ENCODE data around the gene CCDC73. TPM values are rescaled to one million over a fixed set of nuclear protein-coding genes. Genes with fewer than 3 reads are reported as not detected.

CCDC73 gene
- total RNA-seq, 1 experiment from 2014 or later: 0.04 TPM

DNA sequence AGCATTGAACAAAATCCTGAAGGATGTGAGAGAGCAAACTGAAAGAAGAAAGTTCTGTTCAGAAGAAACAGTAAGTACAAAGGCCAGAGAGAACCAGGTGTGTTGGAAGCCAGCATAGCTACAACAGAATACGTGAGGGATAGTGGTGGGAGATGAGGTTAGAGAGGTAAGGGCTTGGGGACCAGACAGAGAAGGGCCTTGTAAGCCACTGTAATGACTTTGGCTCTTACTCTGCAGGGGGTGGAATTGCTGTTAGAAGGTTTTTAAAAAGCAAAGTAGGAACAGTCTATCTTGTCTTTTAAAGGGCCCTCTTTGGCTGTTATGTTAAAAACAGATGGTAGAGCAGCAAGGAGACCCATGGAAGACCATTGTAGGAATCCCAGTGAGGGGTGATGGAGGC lies 39.5 kb upstream of the CCDC73 start:
- no TSS peak for BruUV-seq (replicated peaks)
- no peaks in the 10 kb centered on the region for H3K9me3 ChIP-seq (ENCODE audit: low read length)
- no peak overlapping the region for H3K9ac ChIP-seq (ENCODE audit: low read length)
- H3K27ac ChIP-seq (ENCODE audit: low read length): no peak overlapping the region
- ATAC-seq (no peak), DNase-seq (no peak)
- no peaks in the 10 kb centered on the region for H4K20me1 ChIP-seq (ENCODE audit: low read length)
- intact Hi-C loops (cut with micrococcal nuclease): no loop called here
- H3K9me2 ChIP-seq (replicated peaks; ENCODE audit: low read length): no peaks in the 10 kb centered on the region
- peaks cover 8% of the 10 kb centered on the region for H3K36me3 ChIP-seq (ENCODE audit: low read depth, low read length)
- TF ChIP-seq, protein P1, sequence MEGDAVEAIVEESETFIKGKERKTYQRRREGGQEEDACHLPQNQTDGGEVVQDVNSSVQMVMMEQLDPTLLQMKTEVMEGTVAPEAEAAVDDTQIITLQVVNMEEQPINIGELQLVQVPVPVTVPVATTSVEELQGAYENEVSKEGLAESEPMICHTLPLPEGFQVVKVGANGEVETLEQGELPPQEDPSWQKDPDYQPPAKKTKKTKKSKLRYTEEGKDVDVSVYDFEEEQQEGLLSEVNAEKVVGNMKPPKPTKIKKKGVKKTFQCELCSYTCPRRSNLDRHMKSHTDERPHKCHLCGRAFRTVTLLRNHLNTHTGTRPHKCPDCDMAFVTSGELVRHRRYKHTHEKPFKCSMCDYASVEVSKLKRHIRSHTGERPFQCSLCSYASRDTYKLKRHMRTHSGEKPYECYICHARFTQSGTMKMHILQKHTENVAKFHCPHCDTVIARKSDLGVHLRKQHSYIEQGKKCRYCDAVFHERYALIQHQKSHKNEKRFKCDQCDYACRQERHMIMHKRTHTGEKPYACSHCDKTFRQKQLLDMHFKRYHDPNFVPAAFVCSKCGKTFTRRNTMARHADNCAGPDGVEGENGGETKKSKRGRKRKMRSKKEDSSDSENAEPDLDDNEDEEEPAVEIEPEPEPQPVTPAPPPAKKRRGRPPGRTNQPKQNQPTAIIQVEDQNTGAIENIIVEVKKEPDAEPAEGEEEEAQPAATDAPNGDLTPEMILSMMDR (conservative IDR thresholded peaks at IDR 0.05; ENCODE audit: low read depth, low read length): no peak
- TF ChIP-seq EZH2phosphoT487 (IDR thresholded peaks at IDR 0.05; ENCODE audit: borderline replicate concordance, low read length) (no peak), EZH2 (IDR thresholded peaks at IDR 0.05; ENCODE audit: low read length, unreplicated experiment) (no peak)
- H3K4me1 ChIP-seq (ENCODE audit: insufficient read depth, low read length): peaks cover 31% of the 10 kb centered on the region
- H3K4me2 ChIP-seq (ENCODE audit: low read length): no peak overlapping the region
- H3F3A ChIP-seq (ENCODE audit: low read length, unreplicated experiment): no peaks in the 10 kb centered on the region
- ChIA-PET CTCF (no interaction called here), POLR2A (ENCODE audit: unreplicated experiment) (no interaction called here)
- no peaks in the 10 kb centered on the region for H3K27me3 ChIP-seq (ENCODE audit: low read length)
- no peak overlapping the region for H3K4me3 ChIP-seq (ENCODE audit: low read length)
- H3K79me2 ChIP-seq (ENCODE audit: low read length): peaks cover 35% of the 10 kb centered on the region
- H2AFZ ChIP-seq (ENCODE audit: low read length): no peak overlapping the region

DNA sequence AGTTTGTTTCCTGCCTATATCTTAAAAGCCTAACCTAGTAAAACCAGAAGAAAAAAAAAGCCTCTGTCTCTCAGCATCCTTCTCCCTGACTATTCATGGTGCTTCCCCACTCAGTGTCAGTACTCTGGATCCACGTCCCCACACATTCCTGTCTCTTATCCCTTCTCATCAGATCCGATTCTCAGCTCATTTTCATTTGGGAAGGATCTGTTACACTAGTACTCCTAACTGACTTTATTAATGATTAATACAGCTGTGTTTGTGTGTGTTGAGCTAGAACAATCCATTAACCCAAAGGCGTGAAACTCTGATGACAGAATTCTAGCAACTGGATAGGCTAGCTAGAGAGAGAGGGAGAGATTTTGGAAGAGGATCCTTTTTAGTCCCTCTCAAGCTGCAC lies 36.8 kb upstream of the CCDC73 start:
- no peak for ATAC-seq
- no peaks in the 10 kb centered on the region for H4K20me1 ChIP-seq (ENCODE audit: low read length)
- TF ChIP-seq EZH2phosphoT487 (IDR thresholded peaks at IDR 0.05; ENCODE audit: borderline replicate concordance, low read length) (no peak), EZH2 (IDR thresholded peaks at IDR 0.05; ENCODE audit: low read length, unreplicated experiment) (no peak)
- TF ChIP-seq, protein P1 (conservative IDR thresholded peaks at IDR 0.05; ENCODE audit: low read depth, low read length): no peak
- intact Hi-C loops (cut with micrococcal nuclease): no loop called here
- peaks cover 4% of the 10 kb centered on the region; the same call in 1 of the 2 replicates for H3K36me3 ChIP-seq (ENCODE audit: low read depth, low read length)
- no peaks in the 10 kb centered on the region for H3F3A ChIP-seq (ENCODE audit: low read length, unreplicated experiment)
- H3K9me3 ChIP-seq (ENCODE audit: low read length): no peaks in the 10 kb centered on the region
- H3K27me3 ChIP-seq (ENCODE audit: low read length): no peaks in the 10 kb centered on the region
- POLR2A ChIA-PET (ENCODE audit: unreplicated experiment): interaction anchor here (0.5 kb wide), 1 partner anchor 905 kb away, joined by 5 read pairs; no protein-coding TSS in a partner anchor
- peak overlapping the region; percentile 85 for H3K4me3 ChIP-seq (ENCODE audit: low read length)
- CTCF ChIA-PET: no interaction called here
- peak overlapping the region; percentile 91; the same call in 1 of the 2 replicates for H3K9ac ChIP-seq (ENCODE audit: low read length)
- no peaks in the 10 kb centered on the region for H3K9me2 ChIP-seq (replicated peaks; ENCODE audit: low read length)
- H3K4me1 ChIP-seq (ENCODE audit: insufficient read depth, low read length): peaks cover 19% of the 10 kb centered on the region
- no peak overlapping the region for H2AFZ ChIP-seq (ENCODE audit: low read length)
- H3K79me2 ChIP-seq (ENCODE audit: low read length): peaks cover 31% of the 10 kb centered on the region
- no TSS peak for BruUV-seq (replicated peaks)
- H3K27ac ChIP-seq (ENCODE audit: low read length): no peak overlapping the region
- DNase-seq: no peak
- peak overlapping the region; percentile 99 for H3K4me2 ChIP-seq (ENCODE audit: low read length)

DNA sequence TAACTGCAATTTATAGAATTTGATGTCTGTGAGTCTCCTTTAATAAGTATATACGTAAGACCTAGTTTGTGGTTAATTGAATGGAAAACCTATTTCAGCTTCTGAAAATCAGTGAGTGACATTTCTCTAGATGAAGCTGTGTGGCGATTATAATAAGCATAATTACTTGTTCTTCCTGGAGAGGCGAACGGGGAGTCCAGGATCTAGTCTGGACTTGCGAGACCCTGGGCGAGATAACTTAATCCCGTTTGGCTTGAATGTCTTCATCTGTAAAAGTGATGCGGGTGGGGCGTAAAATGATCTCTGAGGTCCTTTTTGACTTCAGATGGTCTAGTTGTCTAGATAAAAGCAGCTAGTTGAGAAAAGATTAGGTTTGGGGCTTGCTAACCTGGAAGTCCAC lies 36.3 kb upstream of the CCDC73 start:
- DNase-seq (no peak), ATAC-seq (no peak)
- H3K4me2 ChIP-seq (ENCODE audit: low read length): peak overlapping the region; percentile 99
- H3K79me2 ChIP-seq (ENCODE audit: low read length): peaks cover 31% of the 10 kb centered on the region
- POLR2A ChIA-PET (ENCODE audit: unreplicated experiment): interaction anchor here (0.5 to 0.6 kb wide), 2 partner anchors 21 to 906 kb away, joined by 3 to 5 read pairs; no protein-coding TSS in a partner anchor
- peaks cover 4% of the 10 kb centered on the region; the same call in 1 of the 2 replicates for H3K36me3 ChIP-seq (ENCODE audit: low read depth, low read length)
- intact Hi-C loops (cut with micrococcal nuclease): no loop called here
- no peaks in the 10 kb centered on the region for H4K20me1 ChIP-seq (ENCODE audit: low read length)
- peak overlapping the region; percentile 85 for H3K4me3 ChIP-seq (ENCODE audit: low read length)
- H3K27ac ChIP-seq (ENCODE audit: low read length): no peak overlapping the region
- CTCF ChIA-PET: no interaction called here
- no TSS peak for BruUV-seq (replicated peaks)
- H2AFZ ChIP-seq (ENCODE audit: low read length): peak overlapping the region; percentile 98
- H3K9me3 ChIP-seq (ENCODE audit: low read length): no peaks in the 10 kb centered on the region
- no peak for TF ChIP-seq EZH2 (IDR thresholded peaks at IDR 0.05; ENCODE audit: low read length, unreplicated experiment)
- H3K9me2 ChIP-seq (replicated peaks; ENCODE audit: low read length): no peaks in the 10 kb centered on the region
- H3F3A ChIP-seq (ENCODE audit: low read length, unreplicated experiment): no peaks in the 10 kb centered on the region
- H3K9ac ChIP-seq (ENCODE audit: low read length): peak overlapping the region; percentile 91
- peaks cover 23% of the 10 kb centered on the region for H3K4me1 ChIP-seq (ENCODE audit: insufficient read depth, low read length)
- no peaks in the 10 kb centered on the region for H3K27me3 ChIP-seq (ENCODE audit: low read length)
